ENCODE data around the gene FAM8A1. TPM values are rescaled to one million over a fixed set of nuclear protein-coding genes. Genes with fewer than 3 reads are reported as not detected.

Gene FAM8A1
- total RNA-seq, 2 experiments from 2014 or later, result 3.8 to 4.0 TPM

GRCh38 chr6:17589406-17590096, 10.6 kb upstream of the FAM8A1 start:
- Mint-ChIP-seq H3K4me3 (no peak overlapping the region), H3K9me3 (no peaks in the 10 kb centered on the region), H3K27me3 (no peaks in the 10 kb centered on the region), H3K4me1 (peaks cover 21% of the 10 kb centered on the region), H3K27ac (no peak overlapping the region), H3K36me3 (no peaks in the 10 kb centered on the region)
- no peak for DNase-seq

- Mint-ChIP-seq H3K4me3 (no peak overlapping the region), H3K36me3 (no peaks in the 10 kb centered on the region), H3K9me3 (no peaks in the 10 kb centered on the region), H3K27ac (no peak overlapping the region), H3K27me3 (no peaks in the 10 kb centered on the region), H3K4me1 (peaks cover 19% of the 10 kb centered on the region)
- DNase-seq, result no peak
These were observed 8.8 kb upstream of the FAM8A1 start for GRCh38 chr6:17591287-17591686.

GRCh38 chr6:17593246-17593645, 6.9 kb upstream of the FAM8A1 start:
- peaks cover 19% of the 10 kb centered on the region for H3K4me1 Mint-ChIP-seq
- no peaks in the 10 kb centered on the region for H3K36me3 Mint-ChIP-seq
- H3K27me3 Mint-ChIP-seq, result no peaks in the 10 kb centered on the region
- no peaks in the 10 kb centered on the region for H3K9me3 Mint-ChIP-seq
- no peak for DNase-seq
- H3K4me3 Mint-ChIP-seq, result no peak overlapping the region
- H3K27ac Mint-ChIP-seq, result no peak overlapping the region

GRCh38 chr6:17596085-17596484, 4.0 kb upstream of the FAM8A1 start:
- no peak overlapping the region for H3K4me3 Mint-ChIP-seq
- DNase-seq, result no peak
- H3K27me3 Mint-ChIP-seq, result no peaks in the 10 kb centered on the region
- H3K36me3 Mint-ChIP-seq, result no peaks in the 10 kb centered on the region
- H3K27ac Mint-ChIP-seq, result no peak overlapping the region
- peaks cover 11% of the 10 kb centered on the region for H3K4me1 Mint-ChIP-seq
- no peaks in the 10 kb centered on the region for H3K9me3 Mint-ChIP-seq

GRCh38 chr6:17600527-17601385, 654 bp downstream of the FAM8A1 start:
- Mint-ChIP-seq H3K27ac (peak overlapping the region; percentile 70), H3K4me3 (peak overlapping the region; percentile 83), H3K9me3 (no peaks in the 10 kb centered on the region), H3K4me1 (peaks cover 29% of the 10 kb centered on the region), H3K36me3 (peaks cover 9% of the 10 kb centered on the region), H3K27me3 (no peaks in the 10 kb centered on the region)
- DNase-seq, result peak; percentile 59

GRCh38 chr6:17601386-17601703, 1.2 kb downstream of the FAM8A1 start:
- H3K27ac Mint-ChIP-seq, result peak overlapping the region; percentile 70
- H3K4me1 Mint-ChIP-seq, result peaks cover 29% of the 10 kb centered on the region
- peak overlapping the region; percentile 83 for H3K4me3 Mint-ChIP-seq
- H3K27me3 Mint-ChIP-seq, result no peaks in the 10 kb centered on the region
- H3K36me3 Mint-ChIP-seq, result peaks cover 11% of the 10 kb centered on the region
- no peak for DNase-seq
- no peaks in the 10 kb centered on the region for H3K9me3 Mint-ChIP-seq

GRCh38 chr6:17602888-17603287, 2.8 kb downstream of the FAM8A1 start:
- H3K27ac Mint-ChIP-seq, result no peak overlapping the region
- no peak for DNase-seq
- H3K27me3 Mint-ChIP-seq, result no peaks in the 10 kb centered on the region
- H3K4me3 Mint-ChIP-seq, result no peak overlapping the region
- H3K36me3 Mint-ChIP-seq, result peaks cover 14% of the 10 kb centered on the region
- H3K4me1 Mint-ChIP-seq, result peaks cover 29% of the 10 kb centered on the region
- H3K9me3 Mint-ChIP-seq, result no peaks in the 10 kb centered on the region

- peaks cover 14% of the 10 kb centered on the region for H3K36me3 Mint-ChIP-seq
- H3K4me3 Mint-ChIP-seq, result no peak overlapping the region
- peaks cover 20% of the 10 kb centered on the region for H3K4me1 Mint-ChIP-seq
- no peak for DNase-seq
- no peaks in the 10 kb centered on the region for H3K9me3 Mint-ChIP-seq
- H3K27me3 Mint-ChIP-seq, result no peaks in the 10 kb centered on the region
- no peak overlapping the region for H3K27ac Mint-ChIP-seq
These were observed 6.5 kb downstream of the FAM8A1 start for GRCh38 chr6:17606606-17607005.

GRCh38 chr6:17610835-17611234, 10.7 kb downstream of the FAM8A1 start:
- H3K36me3 Mint-ChIP-seq, result peaks cover 14% of the 10 kb centered on the region
- no peak overlapping the region for H3K27ac Mint-ChIP-seq
- H3K27me3 Mint-ChIP-seq, result no peaks in the 10 kb centered on the region
- no peaks in the 10 kb centered on the region for H3K9me3 Mint-ChIP-seq
- DNase-seq, result no peak
- peaks cover 9% of the 10 kb centered on the region for H3K4me1 Mint-ChIP-seq
- H3K4me3 Mint-ChIP-seq, result no peak overlapping the region

GRCh38 chr6:17612048-17612447, 11.9 kb downstream of the FAM8A1 start:
- peaks cover 13% of the 10 kb centered on the region for H3K36me3 Mint-ChIP-seq
- peaks cover 9% of the 10 kb centered on the region for H3K4me1 Mint-ChIP-seq
- H3K9me3 Mint-ChIP-seq, result no peaks in the 10 kb centered on the region
- DNase-seq, result no peak
- peak overlapping the region; percentile 73 for H3K27ac Mint-ChIP-seq
- no peak overlapping the region for H3K4me3 Mint-ChIP-seq
- no peaks in the 10 kb centered on the region for H3K27me3 Mint-ChIP-seq

- DNase-seq, result no peak
- Mint-ChIP-seq H3K27me3 (no peaks in the 10 kb centered on the region), H3K9me3 (no peaks in the 10 kb centered on the region), H3K36me3 (peaks cover 39% of the 10 kb centered on the region), H3K4me1 (peaks cover 16% of the 10 kb centered on the region), H3K27ac (no peak overlapping the region), H3K4me3 (no peak overlapping the region)
These were observed 15.7 kb downstream of the FAM8A1 start for GRCh38 chr6:17615794-17616193.

- peaks cover 26% of the 10 kb centered on the region for H3K4me1 Mint-ChIP-seq
- peak overlapping the region; percentile 30 for H3K27ac Mint-ChIP-seq
- no peak for DNase-seq
- no peaks in the 10 kb centered on the region for H3K27me3 Mint-ChIP-seq
- H3K4me3 Mint-ChIP-seq, result no peak overlapping the region
- no peaks in the 10 kb centered on the region for H3K9me3 Mint-ChIP-seq
- peaks cover 53% of the 10 kb centered on the region for H3K36me3 Mint-ChIP-seq
These were observed 20.9 kb downstream of the FAM8A1 start for GRCh38 chr6:17621003-17621402.

- Mint-ChIP-seq H3K9me3 (no peaks in the 10 kb centered on the region), H3K4me3 (no peak overlapping the region), H3K4me1 (peaks cover 26% of the 10 kb centered on the region), H3K27ac (no peak overlapping the region), H3K27me3 (no peaks in the 10 kb centered on the region), H3K36me3 (peaks cover 48% of the 10 kb centered on the region)
- no peak for DNase-seq
These were observed 22.0 kb downstream of the FAM8A1 start for GRCh38 chr6:17622144-17622543.

- Mint-ChIP-seq H3K27ac (peak overlapping the region; percentile 59), H3K9me3 (no peaks in the 10 kb centered on the region), H3K27me3 (no peaks in the 10 kb centered on the region), H3K4me3 (no peak overlapping the region), H3K4me1 (peaks cover 28% of the 10 kb centered on the region), H3K36me3 (peaks cover 43% of the 10 kb centered on the region)
- DNase-seq, result no peak
These were observed 24.3 kb downstream of the FAM8A1 start for GRCh38 chr6:17624396-17624795.

GRCh38 chr6:17628873-17629272, 28.8 kb downstream of the FAM8A1 start:
- peaks cover 33% of the 10 kb centered on the region for H3K4me1 Mint-ChIP-seq
- H3K27ac Mint-ChIP-seq, result peak overlapping the region; percentile 1
- H3K36me3 Mint-ChIP-seq, result peaks cover 50% of the 10 kb centered on the region
- DNase-seq, result no peak
- no peaks in the 10 kb centered on the region for H3K9me3 Mint-ChIP-seq
- no peak overlapping the region for H3K4me3 Mint-ChIP-seq
- H3K27me3 Mint-ChIP-seq, result no peaks in the 10 kb centered on the region
